ENCODE results near the gene UBE2G2. TPM values are rescaled to one million over a fixed set of nuclear protein-coding genes. Genes with fewer than 3 reads are reported as not detected.

Gene UBE2G2
- total and polyA plus RNA-seq, 7 donors = 39.0 to 93.8 (median 72.8) TPM

GRCh38 chr21:44848821-44849521 is 47.4 kb upstream of the UBE2G2 start:
- WGBS, 3 donors = 92 to 95% (median 93%) methylated on average over 35 to 36 of the region's 36 CpGs
- Histone ChIP-seq H3K4me1 (peaks cover 14% of the 10 kb centered on the region), H3K36me3 (ENCODE audit: insufficient read depth in 1 of 2, low read depth in 1 of 2) (peaks cover 7 to 44% of the 10 kb centered on the region in 2 donors), H3K9me3 (no peaks in the 10 kb centered on the region), H3K27me3 (ENCODE audit: insufficient read depth in 3 of 3, low read length in 2 of 3) (peaks cover 0 to 6% (median 0%) of the 10 kb centered on the region in 3 donors), H3K4me3 (no peak overlapping the region), H3K27ac (no peak overlapping the region)
- no peak for ATAC-seq
- intact Hi-C loops (cut with DNase I) = no loop called here
- TF ChIP-seq CTCF (IDR thresholded peaks at IDR 0.05) = no peak
- no peak for DNase-seq

DNA sequence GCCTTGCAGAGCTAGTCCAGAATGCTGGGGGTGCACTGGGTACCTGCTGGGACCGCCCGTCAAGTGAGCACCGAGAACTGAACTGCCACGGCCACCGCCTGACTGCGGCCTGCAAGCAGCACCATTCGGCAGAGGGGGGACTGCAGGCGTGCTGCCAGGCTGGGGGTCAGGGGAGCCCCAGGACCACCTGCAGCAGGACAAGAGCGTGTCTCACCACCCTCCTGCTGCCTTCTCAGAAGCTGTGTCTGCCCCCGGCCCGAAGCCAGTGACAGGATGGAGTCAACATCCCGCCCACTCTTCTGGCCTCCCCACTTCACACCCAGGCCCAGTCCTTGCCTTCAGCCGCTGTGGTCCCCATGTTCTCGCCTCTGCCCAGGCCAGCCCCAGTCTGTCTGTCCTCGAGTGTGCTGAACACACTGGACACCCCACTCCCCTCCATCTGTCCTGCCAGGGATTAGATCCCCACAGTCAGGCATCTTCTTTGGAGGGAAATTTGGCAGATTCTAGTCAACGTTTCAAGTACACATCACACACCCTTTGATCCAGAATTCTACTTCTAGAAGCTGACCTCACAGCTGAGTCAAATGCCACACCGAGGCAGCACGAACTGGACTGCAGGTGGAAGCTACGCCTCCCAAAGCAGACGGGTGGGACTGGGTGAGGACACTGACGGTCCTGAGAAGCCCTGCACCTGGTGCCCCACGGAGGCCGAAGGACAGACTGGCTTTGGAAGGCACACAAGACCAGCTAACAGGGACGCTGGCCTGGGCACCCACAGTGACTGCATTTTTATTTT is 45.8 kb upstream of the UBE2G2 start:
- H3K27ac ChIP-seq = no peak overlapping the region
- intact Hi-C loops (cut with DNase I) = no loop called here
- H3K4me1 ChIP-seq = peaks cover 10% of the 10 kb centered on the region
- H3K36me3 ChIP-seq (ENCODE audit: insufficient read depth in 1 of 2, low read depth in 1 of 2) = peaks cover 7 to 36% of the 10 kb centered on the region in 2 donors
- 68 to 70% (median 69%) methylated on average over 24 of the region's 24 CpGs for WGBS, 3 donors
- peak; percentile 2 to 30 (median 15) for ATAC-seq
- TF ChIP-seq CTCF (IDR thresholded peaks at IDR 0.05) = no peak
- no peaks in the 10 kb centered on the region for H3K9me3 ChIP-seq
- no peak overlapping the region for H3K4me3 ChIP-seq
- H3K27me3 ChIP-seq (ENCODE audit: insufficient read depth in 3 of 3, low read length in 2 of 3) = peaks cover 0 to 21% (median 0%) of the 10 kb centered on the region in 3 donors
- DNase-seq = no peak

DNA sequence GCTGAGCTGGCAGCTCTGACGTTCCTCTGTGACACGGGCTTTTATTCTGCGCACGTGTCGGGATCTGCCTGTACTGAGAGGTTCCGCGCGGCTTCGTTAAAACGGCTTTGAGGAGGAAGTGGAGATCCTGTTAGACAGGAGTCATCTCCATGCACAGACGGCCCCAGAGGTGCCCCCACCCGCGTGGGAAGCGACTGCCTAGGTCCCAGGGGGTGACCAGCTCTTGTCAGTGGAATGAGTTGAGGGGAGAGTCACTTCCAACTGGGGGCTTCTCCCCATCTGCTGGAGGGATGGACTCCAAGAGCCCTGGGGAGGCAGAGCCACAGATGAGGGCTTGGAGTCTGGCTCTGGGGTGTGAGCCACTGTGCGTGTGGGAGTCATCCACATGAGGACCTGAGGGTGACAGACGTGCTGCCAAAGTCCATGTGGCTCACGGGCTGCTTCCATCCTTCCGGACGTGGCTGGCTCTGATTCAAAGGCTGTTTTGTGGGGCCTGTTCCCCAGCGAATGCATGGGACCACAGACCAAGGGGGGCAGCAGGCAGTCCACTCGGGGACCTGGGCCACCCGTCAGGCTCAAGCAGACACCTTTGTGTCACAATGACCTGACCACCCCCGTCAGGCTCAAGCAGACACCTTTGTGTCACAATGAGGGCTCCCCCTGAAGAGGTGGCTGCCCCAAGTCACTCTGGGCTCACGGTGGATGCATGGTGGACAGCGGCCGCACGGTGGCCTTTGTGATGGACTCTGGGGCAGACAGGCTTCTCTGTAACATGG is 45.1 kb upstream of the UBE2G2 start:
- DNase-seq = peak; percentile 59 to 75
- no peaks in the 10 kb centered on the region for H3K9me3 ChIP-seq
- TF ChIP-seq CTCF (IDR thresholded peaks at IDR 0.05) = no peak
- intact Hi-C loops (cut with DNase I) = no loop called here
- H3K27me3 ChIP-seq (ENCODE audit: insufficient read depth in 3 of 3, low read length in 2 of 3) = peaks cover 0 to 25% (median 0%) of the 10 kb centered on the region in 3 donors
- H3K27ac ChIP-seq = no peak overlapping the region
- peak overlapping the region; percentile 50 for H3K4me3 ChIP-seq
- WGBS, 3 donors = 31 to 36% (median 35%) methylated on average over 27 of the region's 27 CpGs
- H3K36me3 ChIP-seq (ENCODE audit: insufficient read depth in 1 of 2, low read depth in 1 of 2) = peaks cover 7 to 31% of the 10 kb centered on the region in 2 donors
- peak; percentile 22 to 54 (median 30) for ATAC-seq
- H3K4me1 ChIP-seq = peaks cover 10% of the 10 kb centered on the region

- TF ChIP-seq CTCF (IDR thresholded peaks at IDR 0.05) = no peak
- ATAC-seq = no peak
- intact Hi-C loops (cut with DNase I) = no loop called here
- Histone ChIP-seq H3K4me3 (peak overlapping the region; percentile 50), H3K27me3 (ENCODE audit: insufficient read depth in 3 of 3, low read length in 2 of 3) (peaks cover 0 to 30% (median 0%) of the 10 kb centered on the region in 3 donors), H3K4me1 (peaks cover 10% of the 10 kb centered on the region), H3K9me3 (no peaks in the 10 kb centered on the region), H3K27ac (no peak overlapping the region), H3K36me3 (ENCODE audit: insufficient read depth in 1 of 2, low read depth in 1 of 2) (peaks cover 7 to 27% of the 10 kb centered on the region in 2 donors)
- no peak for DNase-seq
- WGBS, 3 donors = 9 to 23% (median 13%) methylated on average over 1 of the region's 1 CpG
Measured at GRCh38 chr21:44846224-44846484, 44.5 kb upstream of the UBE2G2 start.
